ENCODE results near the gene MSH2. TPM values are rescaled to one million over a fixed set of nuclear protein-coding genes. Genes with fewer than 3 reads are reported as not detected.
A peak's percentile ranks its signal among the peaks of the same experiment; 100 is the strongest.
"Not testable (repeated sequence)": the region's sequence is repeated elsewhere in the genome, so short reads cannot be mapped to it uniquely, and the experiment has no call there.

Gene MSH2
- total RNA-seq, 1 experiment from 2014 or later = 139 TPM

GRCh38 chr2:47452761-47453160 lies 49.8 kb downstream of the MSH2 start:
- Histone ChIP-seq H3T11ph (ENCODE audit: low read length) (no peak overlapping the region), H4K8ac (replicated peaks; ENCODE audit: insufficient read length, low read depth, low read length) (no peak overlapping the region), H3K79me1 (ENCODE audit: insufficient read depth, low read depth, low read length, poor library complexity, severe bottlenecking) (peaks cover 5% of the 10 kb centered on the region), H2AFZ (ENCODE audit: low read length) (no peak overlapping the region), H3K79me2 (ENCODE audit: insufficient read depth, low read length) (no peaks in the 10 kb centered on the region), H2BK120ac (ENCODE audit: low read depth, low read length, poor library complexity, severe bottlenecking) (no peak overlapping the region), H2BK12ac (ENCODE audit: insufficient read length, low read depth, low read length) (no peak overlapping the region), H3K18ac (ENCODE audit: insufficient read length, low read depth, low read length) (no peak overlapping the region), H3K23ac (ENCODE audit: insufficient read length, low read depth, low read length) (no peak overlapping the region), H2BK15ac (ENCODE audit: low read depth, low read length) (no peak overlapping the region), H3K4me1 (ENCODE audit: insufficient read depth, low read length) (no peaks in the 10 kb centered on the region), H3K27ac (ENCODE audit: insufficient read length, low read depth, low read length) (no peak overlapping the region), H2BK20ac (ENCODE audit: low read depth, low read length, poor library complexity, severe bottlenecking) (no peak overlapping the region), H3K56ac (ENCODE audit: insufficient read length, low read depth, low read length) (no peak overlapping the region), H3K27me3 (ENCODE audit: insufficient read depth, low read length) (no peaks in the 10 kb centered on the region), H3K9me3 (ENCODE audit: control insufficient read depth, low read depth, low read length) (no peaks in the 10 kb centered on the region), H2AK5ac (ENCODE audit: insufficient read length, low read length) (no peak overlapping the region), H3K4ac (ENCODE audit: low read depth, low read length) (no peak overlapping the region), H4K5ac (ENCODE audit: insufficient read length, low read depth, low read length) (no peak overlapping the region), H3K4me2 (ENCODE audit: insufficient read depth, insufficient read length, low read length) (no peak overlapping the region), H3K23me2 (ENCODE audit: insufficient read length, low read depth, low read length, poor library complexity, severe bottlenecking) (no peaks in the 10 kb centered on the region), H2BK5ac (ENCODE audit: insufficient read length, low read length) (no peak overlapping the region), H4K91ac (ENCODE audit: insufficient read length, low read depth, low read length) (no peak overlapping the region), H3K14ac (ENCODE audit: insufficient read depth, low read length) (no peak overlapping the region), H3K9ac (ENCODE audit: extremely low read depth, insufficient read length, low read length) (no peak overlapping the region), H4K20me1 (ENCODE audit: control insufficient read depth, insufficient read depth, insufficient read length) (no peaks in the 10 kb centered on the region)
- no peaks in the 10 kb centered on the region; the same call in 1 of the 2 replicates for H3K27me3 Mint-ChIP-seq (ENCODE audit: low read depth)
- peaks cover 66 to 79% (median 68%) of the 10 kb centered on the region in 3 experiments; a peak in 6 of 7 replicates for H3K36me3 Mint-ChIP-seq (ENCODE audit: insufficient read depth in 1 of 3, low read depth in 3 of 3)
- H3K27ac Mint-ChIP-seq = peak overlapping the region in 2 of 3 experiments; percentile 31 to 34; a peak in 2 of 7 replicates
- no peaks in the 10 kb centered on the region for H3K9me3 Mint-ChIP-seq
- no CpG with 5 or more reads among the region's 2 CpGs for WGBS (ENCODE audit: extremely low coverage, insufficient read length, low lambda C conversion rate)
- no peak overlapping the region for H3K4me3 Mint-ChIP-seq
- TF ChIP-seq CTCF (conservative IDR thresholded peaks at IDR 0.05) = no peak
- DNase-seq = no peak
- H3K4me1 Mint-ChIP-seq = peaks cover 5 to 9% of the 10 kb centered on the region in 2 experiments; a peak in 3 of 4 replicates

- not testable (repeated sequence) for H3K79me1 ChIP-seq (ENCODE audit: insufficient read depth, low read depth, low read length, poor library complexity, severe bottlenecking); H2AFZ ChIP-seq (ENCODE audit: low read length); H2AK5ac ChIP-seq (ENCODE audit: insufficient read length, low read length); H3K14ac ChIP-seq (ENCODE audit: insufficient read depth, low read length); H3K27me3 Mint-ChIP-seq (ENCODE audit: low read depth); H4K8ac ChIP-seq (replicated peaks; ENCODE audit: insufficient read length, low read depth, low read length); H3K79me2 ChIP-seq (ENCODE audit: insufficient read depth, low read length); H3K23ac ChIP-seq (ENCODE audit: insufficient read length, low read depth, low read length); H2BK20ac ChIP-seq (ENCODE audit: low read depth, low read length, poor library complexity, severe bottlenecking); H3K27me3 ChIP-seq (ENCODE audit: insufficient read depth, low read length); H3K27ac Mint-ChIP-seq; DNase-seq; H4K20me1 ChIP-seq (ENCODE audit: control insufficient read depth, insufficient read depth, insufficient read length); H3K4me3 Mint-ChIP-seq; H2BK15ac ChIP-seq (ENCODE audit: low read depth, low read length); H3K9me3 ChIP-seq (ENCODE audit: control insufficient read depth, low read depth, low read length); H3K23me2 ChIP-seq (ENCODE audit: insufficient read length, low read depth, low read length, poor library complexity, severe bottlenecking); H2BK5ac ChIP-seq (ENCODE audit: insufficient read length, low read length); H3T11ph ChIP-seq (ENCODE audit: low read length); H3K4me1 Mint-ChIP-seq; H3K56ac ChIP-seq (ENCODE audit: insufficient read length, low read depth, low read length); H2BK120ac ChIP-seq (ENCODE audit: low read depth, low read length, poor library complexity, severe bottlenecking); H3K27ac ChIP-seq (ENCODE audit: insufficient read length, low read depth, low read length); H3K9me3 Mint-ChIP-seq; H4K5ac ChIP-seq (ENCODE audit: insufficient read length, low read depth, low read length); H3K4me2 ChIP-seq (ENCODE audit: insufficient read depth, insufficient read length, low read length); H3K4ac ChIP-seq (ENCODE audit: low read depth, low read length); H3K18ac ChIP-seq (ENCODE audit: insufficient read length, low read depth, low read length); H2BK12ac ChIP-seq (ENCODE audit: insufficient read length, low read depth, low read length); H3K4me1 ChIP-seq (ENCODE audit: insufficient read depth, low read length); H3K9ac ChIP-seq (ENCODE audit: extremely low read depth, insufficient read length, low read length); H4K91ac ChIP-seq (ENCODE audit: insufficient read length, low read depth, low read length)
- WGBS (ENCODE audit: extremely low coverage, insufficient read length, low lambda C conversion rate) = no CpG with 5 or more reads among the region's 5 CpGs
- H3K36me3 Mint-ChIP-seq (ENCODE audit: insufficient read depth in 1 of 3, low read depth in 3 of 3) = peaks cover 51 to 70% (median 59%) of the 10 kb centered on the region in 3 experiments
Observed at GRCh38 chr2:47454818-47455217, 51.9 kb downstream of the MSH2 start.
